CD4-positive, alpha-beta T cell (primary cell): ENCODE data around the gene CNOT6. TPM values are rescaled to one million over a fixed set of nuclear protein-coding genes. Genes with fewer than 3 reads are reported as not detected.

Source experiments
- ATAC-seq: fragments of 200-7000 bp; cut with Tn5 transposase; one replicate; pipeline ENCODE4 v1.10.0; 2022; ENCODE audit warnings: mild to moderate bottlenecking; ENCODE audit not compliant: poor library complexity
- CTCF ChIA-PET: fragments of 350-600 bp; sonication (Branson Sonifier 250); formaldehyde crosslinking; loops from one replicate; lab custom pipeline; 2021; ENCODE audit warnings: antibody characterized with exemption, inconsistent platforms; lab: Charles Lee
- POLR2A ChIA-PET: fragments of 350-600 bp; sonication (Branson Sonifier 250); formaldehyde crosslinking; loops from one replicate; lab custom pipeline; 2021; ENCODE audit warnings: antibody characterized with exemption, inconsistent platforms; lab: Charles Lee
- DNase-seq, 14 experiments: peaks; one replicate each; pipeline ENCODE4 v3.0.0-alpha.2; 2013 to 2020; ENCODE audit warnings: mixed read lengths in 2 of 14
- H3K27ac ChIP-seq, 2 donors: one replicate each; pipeline versions ENCODE4 v1.5.1 to v1.7.0; 2013; ENCODE audit warnings: low read length in 2 of 2, low read depth in 1 of 2, mild to moderate bottlenecking in 1 of 2
- H3K27me3 ChIP-seq, 2 experiments: 1 replicate in 1 of 2; 2 replicates in 1 of 2; pipeline versions ENCODE4 v1.6.1 to v1.7.0; 2013; ENCODE audit warnings: low read length in 2 of 2, control low read depth in 1 of 2, mild to moderate bottlenecking in 1 of 2, moderate library complexity in 1 of 2; ENCODE audit not compliant: insufficient read depth in 2 of 2, control insufficient read depth in 1 of 2
- H3K36me3 ChIP-seq: one replicate; pipeline ENCODE4 v1.6.1; 2013; ENCODE audit warnings: low read length, control low read depth; ENCODE audit not compliant: insufficient read depth
- H3K4me1 ChIP-seq: one replicate; pipeline ENCODE4 v1.6.1; 2013; ENCODE audit warnings: low read length, control low read depth; ENCODE audit not compliant: insufficient read depth
- H3K4me3 ChIP-seq: one replicate; pipeline ENCODE4 v1.5.1; 2013; ENCODE audit warnings: mild to moderate bottlenecking, low read length, moderate library complexity
- H3K9me3 ChIP-seq, 2 experiments: 1 replicate in 1 of 2; 2 replicates in 1 of 2; pipeline versions ENCODE4 v1.6.1 to v1.7.0; 2013; ENCODE audit warnings: low read length in 2 of 2, mild to moderate bottlenecking in 2 of 2, control low read depth in 1 of 2, moderate library complexity in 1 of 2; ENCODE audit not compliant: control insufficient read depth in 1 of 2, insufficient read depth in 1 of 2
- H3K27ac Mint-ChIP-seq: one replicate; pipeline ENCODE4 v1.8.0; 2020; ENCODE audit warnings: mixed read lengths
- H3K27me3 Mint-ChIP-seq: one replicate; pipeline ENCODE4 v1.8.0; 2021; ENCODE audit warnings: mixed read lengths
- H3K36me3 Mint-ChIP-seq: one replicate; pipeline ENCODE4 v1.8.0; 2021; ENCODE audit warnings: low read depth, mixed read lengths
- H3K4me1 Mint-ChIP-seq: one replicate; pipeline ENCODE4 v1.8.0; 2021; ENCODE audit warnings: low read depth, mixed read lengths
- H3K4me3 Mint-ChIP-seq: one replicate; pipeline ENCODE4 v1.8.0; 2020; ENCODE audit warnings: mild to moderate bottlenecking, mixed read lengths
- H3K9me3 Mint-ChIP-seq: one replicate; pipeline ENCODE4 v1.8.0; 2020; ENCODE audit warnings: mixed read lengths
- intact Hi-C, 2 experiments: fragments of 100-400 bp; cut with DNase I in 1 of 2; cut with micrococcal nuclease in 1 of 2; formaldehyde crosslinking; loops; one replicate each; pipeline versions ENCODE4 v1.15.1 to v1.9.0; 2023 to 2025; cut with DNase I, micrococcal nuclease
- total RNA-seq, 174 experiments: library from RNA in 2 of 174; stranded (reverse) in 2 of 174; gene quantifications; one replicate each; pipeline ENCODE4 v1.2.3 and lab custom pipeline; 2021 to 2026
- TF ChIP-seq, protein P1 (sequence below): fragments of 200-600 bp; IDR thresholded peaks from one replicate; pipeline ENCODE4 v1.8.0; 2022; ENCODE audit warnings: antibody characterized with exemption, mild to moderate bottlenecking

The CNOT6 gene
- total RNA-seq, 2 experiments from 2014 or later: 12.5 to 13.8 TPM

DNA sequence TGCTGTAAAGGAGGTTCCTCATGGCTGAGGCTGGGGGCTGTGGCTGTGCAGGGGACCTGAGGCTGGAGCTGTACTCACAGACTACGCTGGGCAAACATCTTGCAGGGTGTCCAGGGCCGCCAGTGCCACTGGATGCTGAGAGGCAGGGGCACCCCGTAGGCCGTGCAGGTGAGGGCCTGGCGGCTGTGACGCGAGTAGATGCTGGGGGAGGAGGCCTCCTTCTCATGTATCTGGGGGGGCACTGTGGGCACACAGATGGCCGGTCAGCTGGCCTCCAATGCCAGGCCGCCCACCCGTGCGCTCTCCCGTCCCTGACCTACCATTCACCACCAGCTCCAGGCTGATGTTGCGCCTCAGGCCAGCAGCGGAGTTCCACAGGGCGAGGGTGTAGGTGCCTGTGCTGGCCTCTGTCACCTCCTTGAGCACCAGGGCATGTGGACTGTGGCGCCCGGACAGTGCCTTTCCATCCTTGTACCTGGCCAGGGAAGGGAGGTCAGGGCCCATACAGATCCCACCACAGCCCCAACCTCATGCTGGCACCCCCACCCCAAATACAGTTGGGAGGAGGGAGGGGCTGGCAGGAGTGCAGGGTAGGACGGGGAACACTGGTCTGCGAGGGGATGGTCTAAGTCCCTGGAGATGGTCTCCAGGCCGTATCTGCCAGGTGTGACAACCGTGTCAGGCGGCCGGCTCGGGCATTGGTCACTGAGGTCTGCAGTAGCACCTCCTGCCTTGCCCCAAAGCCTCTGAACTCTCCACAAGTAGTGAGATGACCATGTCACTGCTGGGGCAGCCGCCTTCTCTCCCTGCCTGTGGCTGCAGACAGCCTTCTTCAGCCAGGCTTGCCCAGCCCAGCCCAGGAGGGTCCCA is 131.8 kb downstream of the CNOT6 start:
- no peaks in the 10 kb centered on the region for H3K27me3 ChIP-seq
- TF ChIP-seq, protein P1, sequence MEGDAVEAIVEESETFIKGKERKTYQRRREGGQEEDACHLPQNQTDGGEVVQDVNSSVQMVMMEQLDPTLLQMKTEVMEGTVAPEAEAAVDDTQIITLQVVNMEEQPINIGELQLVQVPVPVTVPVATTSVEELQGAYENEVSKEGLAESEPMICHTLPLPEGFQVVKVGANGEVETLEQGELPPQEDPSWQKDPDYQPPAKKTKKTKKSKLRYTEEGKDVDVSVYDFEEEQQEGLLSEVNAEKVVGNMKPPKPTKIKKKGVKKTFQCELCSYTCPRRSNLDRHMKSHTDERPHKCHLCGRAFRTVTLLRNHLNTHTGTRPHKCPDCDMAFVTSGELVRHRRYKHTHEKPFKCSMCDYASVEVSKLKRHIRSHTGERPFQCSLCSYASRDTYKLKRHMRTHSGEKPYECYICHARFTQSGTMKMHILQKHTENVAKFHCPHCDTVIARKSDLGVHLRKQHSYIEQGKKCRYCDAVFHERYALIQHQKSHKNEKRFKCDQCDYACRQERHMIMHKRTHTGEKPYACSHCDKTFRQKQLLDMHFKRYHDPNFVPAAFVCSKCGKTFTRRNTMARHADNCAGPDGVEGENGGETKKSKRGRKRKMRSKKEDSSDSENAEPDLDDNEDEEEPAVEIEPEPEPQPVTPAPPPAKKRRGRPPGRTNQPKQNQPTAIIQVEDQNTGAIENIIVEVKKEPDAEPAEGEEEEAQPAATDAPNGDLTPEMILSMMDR: no peak
- no peak overlapping the region for H3K27ac Mint-ChIP-seq
- peaks cover 11% of the 10 kb centered on the region for H3K4me1 ChIP-seq
- CTCF ChIA-PET: no interaction called here
- H3K9me3 ChIP-seq: no peaks in the 10 kb centered on the region
- H3K36me3 ChIP-seq: no peaks in the 10 kb centered on the region
- no peak overlapping the region for H3K4me3 Mint-ChIP-seq
- no peak overlapping the region for H3K27ac ChIP-seq
- no peak overlapping the region for H3K4me3 ChIP-seq
- ATAC-seq: no peak
- intact Hi-C loops: no loop called here
- POLR2A ChIA-PET: no interaction called here
- no peaks in the 10 kb centered on the region for H3K36me3 Mint-ChIP-seq
- DNase-seq: no peak
- H3K27me3 Mint-ChIP-seq: no peaks in the 10 kb centered on the region
- peaks cover 12% of the 10 kb centered on the region for H3K4me1 Mint-ChIP-seq
- H3K9me3 Mint-ChIP-seq: no peaks in the 10 kb centered on the region

DNA sequence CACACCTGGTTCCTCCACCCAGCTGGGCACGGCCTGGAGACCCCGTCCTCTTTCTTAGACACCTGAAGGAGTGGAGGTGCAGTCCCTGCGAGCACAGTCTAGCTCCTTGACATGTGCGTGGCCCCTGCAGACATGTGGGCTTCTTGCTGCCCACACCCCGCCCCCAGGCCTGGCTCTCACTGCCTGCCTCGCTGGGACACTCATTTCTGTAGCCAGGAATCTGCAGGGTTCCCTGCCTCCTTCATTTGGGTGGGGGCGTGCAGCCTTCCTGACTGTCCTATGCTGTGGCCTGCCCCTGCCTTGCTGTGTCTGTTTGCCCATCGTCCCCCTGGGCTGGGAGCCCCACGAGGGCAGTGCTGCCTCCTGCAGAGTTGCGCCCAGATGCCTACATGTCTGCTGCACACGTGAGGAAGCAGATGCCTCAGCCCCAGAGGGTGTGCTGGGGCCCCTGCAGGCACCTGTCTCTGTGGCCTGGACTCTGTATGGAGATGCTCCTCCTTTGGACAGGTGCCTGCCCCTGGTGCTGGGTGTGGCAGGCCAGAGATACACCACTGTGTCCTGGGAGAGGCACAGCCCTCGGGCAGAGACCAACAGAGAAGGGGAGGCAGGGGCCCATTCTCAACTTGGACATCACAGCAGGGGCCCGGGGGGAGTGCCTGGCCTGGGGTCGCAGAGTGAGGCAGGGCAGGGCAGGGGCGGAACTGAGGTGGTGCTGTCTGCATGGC is 132.6 kb downstream of the CNOT6 start:
- no peaks in the 10 kb centered on the region for H3K27me3 Mint-ChIP-seq
- peaks cover 12% of the 10 kb centered on the region for H3K4me1 Mint-ChIP-seq
- ATAC-seq: no peak
- Histone ChIP-seq H3K27ac (no peak overlapping the region), H3K4me1 (peaks cover 11% of the 10 kb centered on the region), H3K9me3 (no peaks in the 10 kb centered on the region), H3K4me3 (no peak overlapping the region), H3K36me3 (no peaks in the 10 kb centered on the region), H3K27me3 (no peaks in the 10 kb centered on the region)
- no peak overlapping the region for H3K4me3 Mint-ChIP-seq
- TF ChIP-seq, protein P1: no peak
- CTCF ChIA-PET: no interaction called here
- no peaks in the 10 kb centered on the region for H3K9me3 Mint-ChIP-seq
- no peak overlapping the region for H3K27ac Mint-ChIP-seq
- intact Hi-C loops: no loop called here
- POLR2A ChIA-PET: no interaction called here
- no peak for DNase-seq
- H3K36me3 Mint-ChIP-seq: no peaks in the 10 kb centered on the region

DNA sequence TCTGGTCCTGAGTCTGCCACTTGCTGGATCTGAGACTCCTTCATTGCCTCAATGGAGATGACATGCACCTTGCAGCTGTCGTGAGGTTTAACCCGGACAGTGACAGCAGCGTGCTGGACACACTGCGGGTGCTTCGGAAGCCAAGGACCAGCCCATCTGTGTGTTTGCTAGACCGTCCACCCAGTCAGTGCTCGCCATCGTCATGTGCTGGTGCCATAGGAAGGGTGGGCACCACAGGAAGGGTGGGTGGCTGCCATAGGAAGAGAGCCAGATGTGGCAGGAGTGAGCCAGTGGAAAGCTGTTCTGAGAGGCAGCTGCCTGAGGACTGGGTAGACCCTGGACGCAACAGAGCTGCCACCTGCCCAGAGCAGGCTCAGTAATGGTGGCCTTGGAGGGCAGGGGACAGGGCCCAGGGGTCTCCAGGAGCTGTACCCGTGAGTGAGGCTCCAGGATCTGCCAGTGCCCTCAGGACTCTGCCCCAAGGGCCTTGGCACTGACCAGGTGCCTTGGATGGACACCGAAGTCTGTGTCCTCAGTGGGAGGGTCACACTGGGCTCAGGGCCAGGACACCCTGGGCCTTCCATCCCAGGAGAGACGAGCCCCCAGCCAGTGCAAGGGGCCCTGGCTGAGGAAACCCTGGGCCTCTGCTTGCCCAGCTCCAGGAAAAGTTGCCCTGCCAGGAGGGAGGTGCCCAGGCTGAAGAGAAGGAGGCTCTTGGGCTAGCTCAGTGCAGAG is 133.4 kb downstream of the CNOT6 start:
- ATAC-seq (no peak), DNase-seq (no peak)
- Mint-ChIP-seq H3K27ac (no peak overlapping the region), H3K27me3 (no peaks in the 10 kb centered on the region), H3K9me3 (no peaks in the 10 kb centered on the region), H3K4me1 (peaks cover 12% of the 10 kb centered on the region), H3K36me3 (no peaks in the 10 kb centered on the region), H3K4me3 (no peak overlapping the region)
- POLR2A ChIA-PET: no interaction called here
- no peaks in the 10 kb centered on the region for H3K9me3 ChIP-seq
- H3K27ac ChIP-seq: no peak overlapping the region
- intact Hi-C loops: no loop called here
- H3K4me1 ChIP-seq: peaks cover 11% of the 10 kb centered on the region
- H3K27me3 ChIP-seq: no peaks in the 10 kb centered on the region
- H3K36me3 ChIP-seq: no peaks in the 10 kb centered on the region
- H3K4me3 ChIP-seq: no peak overlapping the region
- CTCF ChIA-PET: no interaction called here
- TF ChIP-seq, protein P1: no peak

Other genes with a start within 250 kb of the CNOT6 start
- gene MAPK9, start 202.3 kb upstream of the CNOT6 start, total RNA-seq: 10 to 100 TPM; 21.2 to 21.7 TPM
- gene GFPT2, start 141.0 kb upstream of the CNOT6 start, total RNA-seq: 1 to 10 TPM; 1.1 to 1.5 TPM
- not detected for gene SCGB3A1, start 97.1 kb downstream of the CNOT6 start, total RNA-seq
- gene FLT4, start 155.2 kb downstream of the CNOT6 start, total RNA-seq: 1 to 10 TPM; 2.3 to 2.5 TPM
- gene OR2Y1, start 245.7 kb downstream of the CNOT6 start, total RNA-seq: not detected